Measurements from ENCODE around the gene MYL6. TPM values are rescaled to one million over a fixed set of nuclear protein-coding genes. Genes with fewer than 3 reads are reported as not detected.

MYL6 gene
- polyA plus RNA-seq, 1 of the 3 experiments (the other 2 are of a cell fraction), result 4,697 TPM

DNA sequence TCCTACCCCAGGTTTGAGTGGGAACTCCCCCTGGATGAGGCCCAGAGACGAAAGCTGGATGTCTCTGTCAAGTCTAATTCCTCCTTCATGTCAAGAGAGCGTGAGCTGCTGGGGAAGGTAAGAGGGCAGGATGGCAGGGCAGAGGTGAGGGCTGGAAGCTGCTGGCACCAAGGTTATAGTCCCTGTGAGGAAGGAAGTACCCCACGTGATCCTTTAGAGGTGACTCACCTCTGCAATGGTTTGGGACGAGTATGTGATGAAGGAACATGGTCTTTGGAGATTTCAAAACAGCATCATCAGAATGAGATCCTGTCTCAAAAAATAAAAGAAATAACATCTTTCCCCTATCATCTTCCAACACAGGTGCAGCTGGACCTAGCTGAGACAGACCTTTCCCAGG is 14.9 kb upstream of the MYL6 start:
- Histone ChIP-seq H3F3A (replicated peaks; ENCODE audit: insufficient read depth) (peaks cover 15% of the 10 kb centered on the region), H3K4me3 (ENCODE audit: low read depth in 2 of 2, low read length in 1 of 2) (no peak overlapping the region), H3K36me3 (replicated peaks in 1 of 2; ENCODE audit: control insufficient read depth in 1 of 2, insufficient read depth in 2 of 2, low read length in 1 of 2) (peaks cover 23 to 46% of the 10 kb centered on the region in 2 experiments), H3K9me3 (no peaks in the 10 kb centered on the region), H3K79me2 (ENCODE audit: insufficient read depth) (no peaks in the 10 kb centered on the region), H3K4me2 (no peak overlapping the region), H3K9me2 (no peaks in the 10 kb centered on the region), H3K27me3 (ENCODE audit: insufficient read depth) (no peaks in the 10 kb centered on the region), H3K4me1 (ENCODE audit: control insufficient read depth in 1 of 2, insufficient read depth in 2 of 2, low read depth in 1 of 2, low read length in 1 of 2) (peaks cover 0 to 2% of the 10 kb centered on the region in 2 experiments; a peak in 1 of 4 replicates), H3K27ac (ENCODE audit: low read depth in 2 of 2, low read length in 1 of 2) (no peak overlapping the region), H4K20me1 (ENCODE audit: insufficient read depth) (no peaks in the 10 kb centered on the region), H2AFZ (ENCODE audit: low read depth) (no peak overlapping the region), H3K9ac (no peak overlapping the region)
- 84% methylated on average over 4 of the region's 4 CpGs for WGBS (ENCODE audit: low lambda C conversion rate)
- ChIA-PET CTCF (interaction anchor here (1.3 to 4.0 kb wide), 4 partner anchors 13 to 147 kb away, joined by 4 to 16 read pairs (median 10); partner anchors contain the start of genes SMARCC2 and ZC3H10), POLR2A (interaction anchor here (0.7 to 1.8 kb wide), 2 partner anchors 8 to 14 kb away, joined by 3 to 4 read pairs; no protein-coding TSS in a partner anchor)
- no peak for TF ChIP-seq MEF2A (IDR thresholded peaks at IDR 0.05; ENCODE audit: borderline replicate concordance, low read depth)
- TF ChIP-seq SMC3 (IDR thresholded peaks at IDR 0.05; ENCODE audit: low read depth, low read length), result no peak
- TF ChIP-seq GATA2 (CRISPR knock-in tag; IDR thresholded peaks at IDR 0.05), result no peak
- TF ChIP-seq TAF1 (IDR thresholded peaks at IDR 0.05; ENCODE audit: borderline replicate concordance, low read depth, low read length), result no peak
- TF ChIP-seq FOXJ3 (CRISPR knock-in tag; IDR thresholded peaks at IDR 0.05), result no peak
- TF ChIP-seq SIN3A (IDR thresholded peaks at IDR 0.05; ENCODE audit: borderline replicate concordance, low read depth, low read length), result no peak
- TF ChIP-seq, protein P1, sequence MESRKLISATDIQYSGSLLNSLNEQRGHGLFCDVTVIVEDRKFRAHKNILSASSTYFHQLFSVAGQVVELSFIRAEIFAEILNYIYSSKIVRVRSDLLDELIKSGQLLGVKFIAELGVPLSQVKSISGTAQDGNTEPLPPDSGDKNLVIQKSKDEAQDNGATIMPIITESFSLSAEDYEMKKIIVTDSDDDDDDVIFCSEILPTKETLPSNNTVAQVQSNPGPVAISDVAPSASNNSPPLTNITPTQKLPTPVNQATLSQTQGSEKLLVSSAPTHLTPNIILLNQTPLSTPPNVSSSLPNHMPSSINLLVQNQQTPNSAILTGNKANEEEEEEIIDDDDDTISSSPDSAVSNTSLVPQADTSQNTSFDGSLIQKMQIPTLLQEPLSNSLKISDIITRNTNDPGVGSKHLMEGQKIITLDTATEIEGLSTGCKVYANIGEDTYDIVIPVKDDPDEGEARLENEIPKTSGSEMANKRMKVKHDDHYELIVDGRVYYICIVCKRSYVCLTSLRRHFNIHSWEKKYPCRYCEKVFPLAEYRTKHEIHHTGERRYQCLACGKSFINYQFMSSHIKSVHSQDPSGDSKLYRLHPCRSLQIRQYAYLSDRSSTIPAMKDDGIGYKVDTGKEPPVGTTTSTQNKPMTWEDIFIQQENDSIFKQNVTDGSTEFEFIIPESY (IDR thresholded peaks at IDR 0.05; ENCODE audit: borderline replicate concordance, low read depth), result no peak
- no peak for TF ChIP-seq RXRA (IDR thresholded peaks at IDR 0.05; ENCODE audit: borderline replicate concordance, low read depth)
- TF ChIP-seq EZH2phosphoT487 (IDR thresholded peaks at IDR 0.05; ENCODE audit: borderline replicate concordance, low read depth), result no peak
- TF ChIP-seq, protein P2, sequence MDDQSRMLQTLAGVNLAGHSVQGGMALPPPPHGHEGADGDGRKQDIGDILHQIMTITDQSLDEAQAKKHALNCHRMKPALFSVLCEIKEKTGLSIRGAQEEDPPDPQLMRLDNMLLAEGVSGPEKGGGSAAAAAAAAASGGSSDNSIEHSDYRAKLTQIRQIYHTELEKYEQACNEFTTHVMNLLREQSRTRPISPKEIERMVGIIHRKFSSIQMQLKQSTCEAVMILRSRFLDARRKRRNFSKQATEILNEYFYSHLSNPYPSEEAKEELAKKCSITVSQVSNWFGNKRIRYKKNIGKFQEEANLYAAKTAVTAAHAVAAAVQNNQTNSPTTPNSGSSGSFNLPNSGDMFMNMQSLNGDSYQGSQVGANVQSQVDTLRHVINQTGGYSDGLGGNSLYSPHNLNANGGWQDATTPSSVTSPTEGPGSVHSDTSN (IDR thresholded peaks at IDR 0.05), result no peak
- TF ChIP-seq, protein P3, sequence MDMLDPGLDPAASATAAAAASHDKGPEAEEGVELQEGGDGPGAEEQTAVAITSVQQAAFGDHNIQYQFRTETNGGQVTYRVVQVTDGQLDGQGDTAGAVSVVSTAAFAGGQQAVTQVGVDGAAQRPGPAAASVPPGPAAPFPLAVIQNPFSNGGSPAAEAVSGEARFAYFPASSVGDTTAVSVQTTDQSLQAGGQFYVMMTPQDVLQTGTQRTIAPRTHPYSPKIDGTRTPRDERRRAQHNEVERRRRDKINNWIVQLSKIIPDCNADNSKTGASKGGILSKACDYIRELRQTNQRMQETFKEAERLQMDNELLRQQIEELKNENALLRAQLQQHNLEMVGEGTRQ (IDR thresholded peaks at IDR 0.05; ENCODE audit: borderline replicate concordance, low read depth, low read length), result no peak
- TF ChIP-seq, protein P4, sequence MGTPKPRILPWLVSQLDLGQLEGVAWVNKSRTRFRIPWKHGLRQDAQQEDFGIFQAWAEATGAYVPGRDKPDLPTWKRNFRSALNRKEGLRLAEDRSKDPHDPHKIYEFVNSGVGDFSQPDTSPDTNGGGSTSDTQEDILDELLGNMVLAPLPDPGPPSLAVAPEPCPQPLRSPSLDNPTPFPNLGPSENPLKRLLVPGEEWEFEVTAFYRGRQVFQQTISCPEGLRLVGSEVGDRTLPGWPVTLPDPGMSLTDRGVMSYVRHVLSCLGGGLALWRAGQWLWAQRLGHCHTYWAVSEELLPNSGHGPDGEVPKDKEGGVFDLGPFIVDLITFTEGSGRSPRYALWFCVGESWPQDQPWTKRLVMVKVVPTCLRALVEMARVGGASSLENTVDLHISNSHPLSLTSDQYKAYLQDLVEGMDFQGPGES (IDR thresholded peaks at IDR 0.05; ENCODE audit: low read depth, low read length), result no peak
- TF ChIP-seq RFX5 (IDR thresholded peaks at IDR 0.05; ENCODE audit: low read length), result no peak
- TF ChIP-seq RCOR1 (IDR thresholded peaks at IDR 0.05; ENCODE audit: low read length), result no peak
- TF ChIP-seq FOXM1 (IDR thresholded peaks at IDR 0.05; ENCODE audit: low read depth), result no peak
- no peak for DNase-seq

Measured in SK-N-SH (cell line).